GM18519 (cell line): ENCODE data around the gene FGGY.
"Not testable (repeated sequence)": the region's sequence is repeated elsewhere in the genome, so short reads cannot be mapped to it uniquely, and the experiment has no call there.

ENCODE experiments used
- ATAC-seq: cut with Tn5 transposase; IDR thresholded peaks from one replicate; pipeline ENCODE4 v1.9.1; 2021; ENCODE audit warnings: mild to moderate bottlenecking, moderate library complexity; ENCODE audit not compliant: unreplicated experiment, low FRiP score

Gene FGGY, protein sequence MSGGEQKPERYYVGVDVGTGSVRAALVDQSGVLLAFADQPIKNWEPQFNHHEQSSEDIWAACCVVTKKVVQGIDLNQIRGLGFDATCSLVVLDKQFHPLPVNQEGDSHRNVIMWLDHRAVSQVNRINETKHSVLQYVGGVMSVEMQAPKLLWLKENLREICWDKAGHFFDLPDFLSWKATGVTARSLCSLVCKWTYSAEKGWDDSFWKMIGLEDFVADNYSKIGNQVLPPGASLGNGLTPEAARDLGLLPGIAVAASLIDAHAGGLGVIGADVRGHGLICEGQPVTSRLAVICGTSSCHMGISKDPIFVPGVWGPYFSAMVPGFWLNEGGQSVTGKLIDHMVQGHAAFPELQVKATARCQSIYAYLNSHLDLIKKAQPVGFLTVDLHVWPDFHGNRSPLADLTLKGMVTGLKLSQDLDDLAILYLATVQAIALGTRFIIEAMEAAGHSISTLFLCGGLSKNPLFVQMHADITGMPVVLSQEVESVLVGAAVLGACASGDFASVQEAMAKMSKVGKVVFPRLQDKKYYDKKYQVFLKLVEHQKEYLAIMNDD

DNA sequence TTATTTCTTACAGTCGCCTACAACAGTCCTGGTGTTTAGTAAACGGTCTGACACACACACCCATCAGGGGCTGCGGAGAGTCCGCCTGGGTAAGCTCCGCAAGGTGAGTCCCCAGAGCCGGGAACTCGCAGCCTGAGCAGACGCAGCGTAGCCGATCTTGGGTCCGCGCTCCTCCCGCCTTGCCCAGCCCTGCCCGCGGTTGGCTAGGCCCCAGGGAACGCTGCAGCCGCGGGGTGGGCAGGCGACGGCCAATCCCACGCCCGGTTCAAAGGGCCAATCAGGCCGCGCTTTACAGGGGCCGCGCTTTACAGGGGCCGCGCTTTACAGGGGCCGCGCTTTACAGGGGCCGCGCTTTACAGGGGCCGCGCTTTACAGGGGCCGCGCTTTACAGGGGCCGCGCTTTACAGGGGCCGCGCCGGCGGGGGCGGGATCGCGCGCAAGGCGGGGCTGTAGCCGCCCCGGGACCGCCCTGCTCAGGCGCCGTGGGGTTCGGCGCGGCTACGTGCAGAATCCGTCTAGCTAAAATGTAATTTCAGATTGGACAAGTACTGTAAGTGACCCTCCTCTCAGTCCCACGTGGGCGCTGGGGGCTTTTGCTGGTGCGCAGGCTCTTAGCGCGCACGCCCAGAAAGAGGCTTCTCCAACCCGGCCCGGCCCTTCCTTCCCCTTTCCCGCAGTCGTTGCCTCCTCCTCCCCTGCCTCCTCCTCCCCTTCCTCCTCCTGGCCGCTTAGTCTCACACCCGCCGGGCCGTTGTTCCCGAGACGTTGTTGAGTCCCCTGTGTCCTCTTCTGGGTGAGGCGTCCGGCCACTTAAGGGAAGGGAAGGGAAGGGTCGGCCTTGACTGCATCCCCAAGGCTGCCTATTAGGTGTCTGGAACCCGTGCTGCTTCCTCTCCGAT lies at the start of gene FGGY:
TSS of gene FGGY (plus strand) at position 737 of the 899 bp plus-strand sequence. CDS start 24,456 bp downstream, outside the sequence.
- ATAC-seq, result peak; percentile 90

DNA sequence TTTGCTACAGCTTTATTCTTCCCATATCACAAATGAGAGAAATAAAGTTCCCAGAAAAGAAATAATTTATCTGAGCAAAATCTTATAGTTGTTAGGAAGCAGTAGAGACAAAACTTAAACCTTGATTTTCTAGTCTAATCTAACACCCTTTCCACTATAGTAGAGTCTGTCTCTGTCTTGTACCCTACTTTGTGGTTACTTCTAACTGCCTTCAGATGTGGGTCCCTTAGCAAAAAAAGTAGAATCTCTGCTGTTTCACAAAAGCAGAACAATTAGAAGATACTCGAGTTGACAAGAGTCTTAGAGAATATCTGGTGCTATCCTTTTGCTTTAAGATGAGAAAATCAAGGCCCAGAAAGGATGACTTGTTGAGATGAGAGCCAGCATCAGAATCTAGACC lies 48.1 kb upstream of the FGGY start:
- no peak for ATAC-seq

DNA sequence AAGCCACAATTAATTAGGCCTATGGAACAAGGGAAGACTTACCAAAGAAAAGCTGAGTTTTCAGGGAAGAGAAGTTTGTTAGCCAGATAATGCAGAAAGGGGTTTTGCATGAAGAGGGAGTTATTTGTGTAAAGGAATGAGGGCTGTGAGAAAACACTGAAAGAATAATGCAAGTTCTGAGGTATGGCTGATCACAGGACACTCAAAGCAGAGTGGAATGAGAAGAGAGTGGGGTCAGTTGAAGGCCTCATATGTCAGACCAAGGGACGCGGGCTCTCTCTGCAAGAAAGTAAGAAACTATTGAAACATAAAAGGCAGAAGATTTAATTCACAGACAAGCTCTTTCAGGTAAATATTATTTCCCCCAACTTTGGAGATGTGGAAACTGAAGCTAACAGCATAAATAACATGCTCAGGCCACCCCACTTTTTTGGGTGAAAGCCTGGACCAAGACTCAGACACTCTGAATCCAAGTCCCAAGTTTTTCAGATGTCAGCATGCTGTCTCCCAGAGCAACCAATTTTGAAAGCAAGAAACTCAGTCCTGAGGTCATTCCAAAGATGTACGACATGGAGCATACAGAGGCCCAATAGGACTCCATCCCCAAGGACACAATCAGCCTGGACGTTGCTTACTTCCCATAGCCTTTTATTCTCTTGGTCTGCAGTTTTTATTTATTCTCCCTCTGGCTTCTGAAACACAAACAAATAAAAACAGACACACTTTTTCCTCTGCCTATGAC lies 47.3 kb upstream of the FGGY start:
- ATAC-seq, result no peak

DNA sequence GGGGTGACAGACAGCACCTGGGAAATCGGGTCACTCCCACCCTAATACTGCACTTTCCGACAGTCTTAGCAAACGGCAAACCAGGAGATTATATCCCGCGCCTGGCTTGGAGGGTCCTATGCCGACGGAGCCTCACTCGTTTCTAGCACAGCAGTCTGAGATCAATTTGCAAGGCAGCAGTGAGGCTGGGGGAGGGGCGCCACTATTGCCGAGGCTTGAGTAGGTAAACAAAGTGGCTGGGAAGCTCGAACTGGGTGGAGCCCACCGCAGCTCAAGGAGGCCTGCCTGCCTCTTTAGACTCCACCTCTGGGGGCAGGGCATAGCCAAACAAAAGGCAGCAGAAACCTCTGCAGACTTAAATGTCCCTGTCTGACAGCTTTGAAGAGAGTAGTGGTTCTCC lies 45.8 kb upstream of the FGGY start:
- ATAC-seq, result not testable (repeated sequence)

DNA sequence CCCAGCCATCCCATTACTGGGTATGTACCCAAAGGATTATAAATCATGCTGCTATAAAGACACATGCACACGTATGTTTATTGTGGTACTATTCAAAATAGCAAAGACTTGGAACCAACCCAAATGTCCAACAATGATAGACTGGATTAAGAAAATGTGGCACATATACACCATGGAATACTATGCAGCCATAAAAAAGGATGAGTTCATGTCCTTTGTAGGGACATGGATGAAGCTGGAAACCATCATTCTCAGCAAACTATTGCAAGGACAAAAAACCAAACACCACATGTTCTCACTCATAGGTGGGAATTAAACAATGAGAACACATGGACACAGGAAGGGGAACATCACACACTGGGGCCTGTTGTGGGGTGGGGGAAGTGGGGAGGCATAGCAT lies 40.5 kb upstream of the FGGY start:
- ATAC-seq, result not testable (repeated sequence)

DNA sequence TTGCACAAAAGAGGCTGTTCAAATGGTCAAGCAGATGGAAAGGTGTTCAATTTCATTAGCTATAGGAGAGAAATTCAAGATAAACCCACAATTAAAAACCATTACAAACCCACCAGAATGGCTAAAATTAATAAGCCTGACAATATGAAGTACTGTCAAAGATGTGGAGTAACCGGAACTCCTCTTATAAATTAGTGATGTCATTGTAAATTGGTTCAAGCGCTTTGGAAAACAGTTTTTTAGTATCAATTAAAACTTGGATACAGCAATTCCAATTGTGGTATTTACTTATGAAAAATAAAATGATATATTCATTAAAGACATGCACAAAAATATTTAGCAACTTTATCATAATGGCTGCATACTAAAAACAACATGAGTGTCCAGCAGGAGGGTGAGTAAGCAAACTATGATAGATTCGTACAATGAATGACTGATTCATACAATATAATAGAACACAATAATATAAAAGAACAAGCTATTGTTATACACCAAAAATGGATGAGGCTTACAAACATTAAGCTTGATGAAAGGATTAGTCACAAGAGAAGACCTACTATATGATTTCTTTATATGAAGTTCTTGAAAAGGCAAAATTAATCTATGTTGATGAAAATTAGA lies 38.4 kb upstream of the FGGY start:
- ATAC-seq, result no peak

DNA sequence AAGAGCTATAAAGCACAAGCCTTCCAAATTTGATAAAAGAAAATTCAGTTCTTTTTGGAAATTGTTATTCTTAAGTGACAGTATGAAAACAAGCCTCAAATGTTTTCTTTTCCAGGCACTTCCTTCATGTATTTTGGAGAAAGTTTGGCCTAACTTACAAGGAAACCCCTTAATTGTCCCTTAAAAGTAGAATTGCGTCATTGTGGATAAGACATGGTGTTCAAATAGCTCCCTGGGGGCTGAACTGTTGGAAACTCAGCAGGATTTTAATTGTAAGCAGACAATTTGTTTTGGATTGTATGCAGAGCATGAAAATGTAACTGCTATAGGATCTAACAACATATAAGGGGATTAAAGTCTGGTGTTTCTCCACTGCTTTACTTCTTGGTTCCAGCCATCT lies 35.4 kb upstream of the FGGY start:
- ATAC-seq, result no peak

DNA sequence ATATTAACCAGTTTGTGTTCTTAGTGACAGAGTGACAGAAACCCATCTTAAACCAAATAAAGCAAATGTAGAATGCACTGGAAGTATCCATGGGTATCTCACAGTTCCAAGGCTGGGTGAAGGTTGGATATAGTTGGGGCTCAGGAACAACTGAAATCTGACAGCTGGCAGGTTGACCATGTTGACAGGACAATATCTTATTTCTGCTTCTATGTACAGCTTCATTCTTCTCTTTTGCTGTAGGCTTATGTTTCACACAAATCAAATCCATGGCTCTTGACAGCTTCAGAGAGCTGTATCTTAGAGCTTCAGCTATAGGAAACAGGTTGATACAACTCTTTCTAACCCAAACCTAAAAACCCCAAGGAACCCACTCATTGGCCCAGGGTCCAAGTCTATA lies 34.3 kb upstream of the FGGY start:
- ATAC-seq, result no peak

DNA sequence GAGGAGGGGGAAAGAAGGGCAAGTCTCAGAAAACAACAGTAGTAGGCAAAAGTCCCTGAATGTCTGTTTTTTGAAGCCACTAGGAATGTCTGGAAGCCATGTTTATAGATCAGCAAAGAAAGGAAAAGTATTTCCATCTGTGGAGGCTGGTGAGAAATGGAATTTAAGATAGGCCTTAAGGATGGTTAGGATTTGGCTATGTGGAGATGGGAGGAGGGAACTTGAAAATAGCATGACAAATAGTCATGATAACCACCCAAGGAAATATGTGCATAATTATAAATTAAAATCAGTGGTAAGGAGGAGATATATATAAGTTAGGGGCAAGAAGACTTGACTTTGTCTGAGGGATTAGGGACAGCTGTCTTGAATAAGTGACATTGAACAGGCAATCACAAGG lies 33.8 kb upstream of the FGGY start:
- ATAC-seq, result no peak

DNA sequence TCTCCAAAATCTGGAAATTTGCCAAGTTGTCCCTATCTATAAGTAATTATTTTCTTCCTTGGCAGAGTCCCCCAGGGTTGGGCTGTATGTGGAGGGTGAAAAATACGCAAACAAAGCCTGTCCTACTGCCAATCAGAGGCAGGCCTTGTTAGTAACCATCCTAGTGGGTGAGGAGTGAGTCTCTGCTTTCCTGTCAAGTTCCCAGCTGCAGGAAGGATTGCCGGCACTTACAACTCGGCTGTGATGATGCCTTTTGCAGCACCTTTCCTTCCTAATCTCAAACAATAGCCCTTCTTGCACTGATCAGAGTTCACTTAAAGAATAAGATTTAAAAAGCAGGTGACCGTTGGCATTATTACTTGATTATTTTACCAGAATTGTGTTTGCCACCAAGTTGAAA lies 31.3 kb upstream of the FGGY start:
- no peak for ATAC-seq

DNA sequence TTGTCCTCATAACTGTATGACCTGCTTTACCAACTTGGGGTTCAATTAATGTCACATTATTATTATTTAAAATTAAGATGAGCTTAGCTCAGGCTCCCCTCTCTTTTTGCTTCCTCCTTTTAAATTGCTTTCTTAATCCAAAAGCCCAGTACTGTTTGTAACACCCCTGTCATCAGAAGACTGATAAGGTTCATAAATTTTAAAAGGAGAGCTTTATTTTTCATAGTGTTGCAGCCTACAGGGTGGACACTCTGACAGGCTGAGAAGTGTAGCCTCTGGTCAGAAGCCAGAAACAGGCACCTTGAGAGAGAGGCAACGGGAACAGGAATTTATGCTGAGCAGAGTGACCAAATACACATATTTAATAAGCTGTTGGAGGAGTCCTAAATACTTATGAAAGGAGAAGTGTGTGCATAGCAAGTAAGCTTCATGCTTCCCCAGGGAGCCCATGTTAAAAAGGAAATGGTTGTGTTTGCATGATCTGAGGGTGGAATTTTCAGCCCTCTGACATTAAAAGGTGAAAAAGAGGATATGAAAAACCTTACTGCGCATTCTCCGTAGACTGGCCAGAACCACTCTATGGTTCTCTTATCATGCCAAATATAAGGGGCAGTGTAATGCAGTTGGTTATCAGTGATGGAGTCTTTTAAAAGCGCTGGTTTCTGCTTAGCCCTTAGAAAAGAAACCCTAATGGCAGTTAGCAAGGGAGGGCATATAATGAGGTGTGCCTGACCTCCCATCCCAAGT lies 30.5 kb upstream of the FGGY start:
- peak; percentile 79 for ATAC-seq

DNA sequence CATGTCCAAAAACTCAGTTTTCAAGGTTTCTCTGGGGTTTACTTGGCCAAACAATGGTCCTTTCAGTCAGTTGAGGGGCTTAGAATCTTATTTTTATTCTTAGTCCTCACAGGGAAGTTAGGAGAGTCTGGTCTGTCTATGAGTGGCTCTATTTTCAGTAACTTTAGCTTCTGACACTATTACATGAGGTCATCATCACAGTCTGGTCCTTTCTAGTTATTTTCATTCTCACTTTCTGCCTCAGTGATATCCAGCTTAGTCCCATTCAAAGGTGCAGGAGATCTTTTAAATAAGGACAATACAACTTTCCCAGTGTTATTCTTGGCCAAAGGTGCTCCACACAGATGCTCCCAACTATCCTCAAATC lies 30.0 kb upstream of the FGGY start:
- ATAC-seq, result peak; percentile 48

DNA sequence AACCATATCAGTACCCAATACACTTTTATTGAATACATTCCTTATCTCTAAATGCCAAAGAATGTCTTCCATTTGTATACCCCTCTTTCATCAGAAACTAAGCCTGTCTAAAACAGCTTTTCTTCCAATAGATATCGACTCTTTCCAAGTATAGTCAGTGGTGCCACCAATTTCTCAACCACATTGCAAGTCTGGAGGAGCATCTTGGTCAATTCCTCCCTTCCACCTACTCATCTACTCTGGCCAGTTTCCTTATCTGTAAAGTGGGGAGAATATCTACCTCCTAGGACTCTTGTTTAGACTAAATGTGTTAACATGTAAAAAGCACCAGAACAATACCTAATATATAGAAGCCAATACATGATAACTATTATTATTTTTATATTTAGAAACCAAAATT lies 28.5 kb upstream of the FGGY start:
- ATAC-seq, result no peak

DNA sequence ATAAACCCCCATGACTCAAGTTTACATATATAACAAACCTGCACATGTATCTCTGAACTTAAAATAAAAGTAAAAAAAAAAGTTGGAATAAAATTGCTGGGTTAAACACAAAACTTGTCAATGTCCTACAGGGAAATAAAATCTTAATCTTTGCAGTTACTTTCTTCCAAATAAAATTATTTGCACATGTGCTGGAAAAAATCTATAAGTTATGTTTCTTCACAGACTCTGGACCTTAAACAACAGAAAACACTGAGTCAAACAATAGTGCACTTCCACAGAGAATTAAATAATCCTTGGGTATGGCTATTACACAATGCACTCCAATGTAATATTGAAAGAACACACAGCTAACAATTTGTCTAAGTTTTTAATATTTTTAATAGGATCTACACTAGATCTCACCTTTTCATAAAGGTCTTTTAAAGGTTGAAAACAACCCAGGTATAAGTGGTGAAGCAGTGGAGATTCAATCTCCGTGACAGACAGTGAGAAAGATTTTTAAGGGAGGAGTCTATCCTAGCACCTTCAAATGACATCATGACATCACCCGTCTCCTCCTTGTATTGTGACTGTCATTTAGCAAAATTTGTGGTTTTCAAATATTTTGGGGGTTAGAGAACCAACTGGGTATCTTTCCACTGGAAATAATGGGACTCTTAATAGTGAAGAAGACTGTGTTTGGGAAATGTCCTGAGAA lies 25.2 kb upstream of the FGGY start:
- peak; percentile 30 for ATAC-seq

DNA sequence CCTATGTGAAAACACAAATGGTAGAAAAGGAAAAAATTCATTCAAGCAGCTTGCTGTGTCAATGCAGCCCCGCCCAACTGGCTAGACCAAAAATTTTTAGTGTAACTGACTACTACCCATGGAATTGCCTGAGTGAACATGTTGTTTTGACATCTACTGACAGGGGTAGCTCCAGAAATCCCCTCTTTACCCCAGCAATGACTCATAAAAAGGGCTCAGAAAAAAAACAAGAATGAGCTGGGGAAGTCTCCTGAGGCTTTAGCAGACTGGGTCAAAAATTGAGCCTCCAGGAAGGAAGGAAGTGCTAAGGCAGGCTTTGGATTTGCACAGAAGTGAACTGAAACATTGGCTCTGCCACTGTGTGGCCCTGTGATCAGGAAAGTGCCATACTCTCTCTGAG lies 24.4 kb upstream of the FGGY start:
- ATAC-seq, result peak; percentile 48

DNA sequence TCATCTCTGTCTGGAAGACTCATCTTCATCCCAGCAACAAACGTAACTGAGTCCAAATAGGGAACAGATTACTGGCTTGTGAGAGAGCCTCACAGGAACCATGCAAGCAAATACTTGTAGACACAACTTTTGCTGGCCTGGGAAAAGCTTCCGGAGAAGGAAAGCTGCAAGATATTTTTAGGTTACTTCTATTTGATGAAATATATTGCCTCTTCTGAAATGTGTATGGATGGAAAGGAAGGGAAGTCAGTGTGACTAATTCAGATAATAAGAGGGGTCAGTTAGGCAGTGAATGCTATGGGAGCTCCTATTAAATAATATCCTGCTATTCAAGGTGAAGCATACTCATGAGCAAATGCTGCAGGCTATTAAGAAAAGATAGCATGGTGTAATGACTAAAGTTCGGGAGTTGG lies 20.4 kb upstream of the FGGY start:
- ATAC-seq, result no peak

DNA sequence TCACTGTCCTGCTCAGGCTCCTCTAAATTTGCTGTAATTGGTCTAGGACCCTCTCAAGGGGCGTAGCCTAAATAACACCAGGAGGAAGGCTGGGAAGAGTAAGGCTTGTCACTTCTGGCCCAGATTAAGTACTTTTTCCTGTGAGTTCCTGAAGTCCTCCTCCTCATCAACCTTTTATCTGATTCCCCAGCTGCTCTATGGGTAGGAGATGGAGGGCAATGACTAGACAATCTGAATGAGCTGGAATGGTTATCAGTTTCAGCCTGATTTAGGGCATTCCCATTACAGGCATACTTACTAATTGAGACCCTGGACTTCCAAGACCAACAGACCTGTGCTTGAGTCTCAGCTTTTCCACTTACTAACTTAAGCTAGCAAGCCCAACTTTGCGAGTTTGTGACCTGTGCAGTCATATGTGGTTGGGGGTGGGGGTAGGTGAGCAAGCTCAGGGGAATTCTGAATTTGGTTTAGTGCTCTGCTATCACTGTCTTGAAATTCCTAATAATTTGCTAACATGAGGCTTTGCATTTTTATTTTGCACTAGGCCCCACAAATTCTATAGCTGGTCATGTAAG lies 18.0 kb upstream of the FGGY start:
- ATAC-seq, result no peak

DNA sequence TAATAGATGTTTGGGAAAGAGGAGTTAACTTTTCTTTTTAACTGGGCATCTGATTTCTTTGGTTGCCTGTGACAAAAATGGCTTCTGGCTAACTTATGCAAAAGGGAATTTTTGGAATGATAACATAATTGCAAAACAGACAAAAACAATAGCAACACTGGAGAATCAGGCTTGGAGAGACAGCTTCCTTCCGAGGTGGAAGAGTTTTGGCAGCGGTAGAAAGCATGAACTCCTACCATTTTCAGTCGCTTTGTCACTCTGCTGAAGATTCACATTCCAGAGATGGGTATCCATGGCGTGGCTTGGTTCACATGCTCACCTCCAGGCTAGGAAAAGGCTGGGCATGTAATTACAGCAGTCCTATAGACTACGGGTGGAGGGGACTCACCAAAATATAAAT lies 17.2 kb upstream of the FGGY start:
- ATAC-seq, result no peak

DNA sequence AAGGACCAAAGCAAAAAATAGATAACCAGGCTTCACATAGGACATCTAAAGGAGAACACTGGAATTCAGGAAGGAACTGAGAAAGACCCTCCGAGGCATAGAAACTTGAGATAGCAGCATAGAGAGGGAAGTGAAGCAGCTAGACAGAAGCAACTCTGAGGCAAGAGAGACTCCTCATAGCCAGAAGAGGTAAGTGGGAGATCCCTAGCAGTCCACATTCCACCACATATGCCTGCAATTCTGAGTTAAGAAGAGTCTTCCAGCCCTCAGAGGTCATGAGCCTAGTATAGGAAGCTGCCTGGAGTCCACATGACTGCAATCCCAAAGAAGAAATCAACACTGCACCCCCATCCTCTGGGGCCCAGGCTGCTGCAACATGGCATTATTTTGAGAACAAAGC lies 13.9 kb upstream of the FGGY start:
- no peak for ATAC-seq
